GM21360 (cell line): ENCODE measurements around the gene MTRF1.
"Not testable (repeated sequence)": the region's sequence is repeated elsewhere in the genome, so short reads cannot be mapped to it uniquely, and the experiment has no call there.

Experiments
- ATAC-seq: cut with Tn5 transposase; IDR thresholded peaks from one replicate; pipeline ENCODE4 v1.9.1; 2021; ENCODE audit warnings: mild to moderate bottlenecking, moderate library complexity; ENCODE audit not compliant: unreplicated experiment

Gene MTRF1

GRCh38 chr13:41282129-41282571 is 18.8 kb upstream of the MTRF1 start:
- ATAC-seq: no peak

- ATAC-seq: not testable (repeated sequence)
These were observed 15.8 kb upstream of the MTRF1 start for GRCh38 chr13:41279156-41279555.

- ATAC-seq: no peak
These were observed 13.4 kb upstream of the MTRF1 start for GRCh38 chr13:41276824-41277223.

GRCh38 chr13:41274881-41275280 is 11.5 kb upstream of the MTRF1 start:
- no peak for ATAC-seq

GRCh38 chr13:41273831-41274441 is 10.6 kb upstream of the MTRF1 start:
- no peak for ATAC-seq

GRCh38 chr13:41271456-41272285 is 8.3 kb upstream of the MTRF1 start:
- ATAC-seq: no peak

- no peak for ATAC-seq
These were observed 5.4 kb upstream of the MTRF1 start for GRCh38 chr13:41268764-41269163.

- no peak for ATAC-seq
These were observed 3.7 kb upstream of the MTRF1 start for GRCh38 chr13:41267106-41267505.

- ATAC-seq: no peak
These were observed 3.4 kb downstream of the MTRF1 start for GRCh38 chr13:41259875-41260501.

- no peak for ATAC-seq
These were observed 5.8 kb downstream of the MTRF1 start for GRCh38 chr13:41257535-41257934.

GRCh38 chr13:41254902-41255301 is 8.5 kb downstream of the MTRF1 start:
- no peak for ATAC-seq

- no peak for ATAC-seq
These were observed 12.4 kb downstream of the MTRF1 start for GRCh38 chr13:41250993-41251392.

GRCh38 chr13:41246969-41247680 is 16.3 kb downstream of the MTRF1 start:
- ATAC-seq: no peak

- ATAC-seq: no peak
These were observed 18.8 kb downstream of the MTRF1 start for GRCh38 chr13:41244556-41244955.

- ATAC-seq: no peak
These were observed 21.8 kb downstream of the MTRF1 start for GRCh38 chr13:41241626-41242025.

- ATAC-seq: no peak
These were observed 27.0 kb downstream of the MTRF1 start for GRCh38 chr13:41236369-41236768.

GRCh38 chr13:41232578-41233480 is 30.5 kb downstream of the MTRF1 start:
- no peak for ATAC-seq

GRCh38 chr13:41231786-41232185 is 31.6 kb downstream of the MTRF1 start:
- no peak for ATAC-seq

- no peak for ATAC-seq
These were observed 32.2 kb downstream of the MTRF1 start for GRCh38 chr13:41231025-41231677.

- ATAC-seq: no peak
These were observed 34.0 kb downstream of the MTRF1 start for GRCh38 chr13:41229356-41229755.
